Kidney (tissue), 14 donors: ENCODE data around the gene TTC33. TPM values are rescaled to one million over a fixed set of nuclear protein-coding genes. Genes with fewer than 3 reads are reported as not detected.

Experiments used
- DNase-seq, 5 donors: peaks; one replicate each; pipeline ENCODE4 v3.0.0-alpha.2; 2013 to 2020
- FAIRE-seq: peaks from 2 replicates; lab custom pipeline; 2012; peaks lifted over from hg19 to GRCh38; lab: Jason Lieb, UNC
- H3K27ac ChIP-seq, 2 donors: one replicate each; pipeline ENCODE4 v1.7.0; 2013; ENCODE audit warnings: low read depth in 2 of 2, low read length in 2 of 2, inconsistent platforms in 1 of 2
- H3K27me3 ChIP-seq: one replicate; pipeline ENCODE4 v1.7.1; 2013; ENCODE audit warnings: low read length, inconsistent platforms; ENCODE audit not compliant: control insufficient read depth, insufficient read depth
- H3K36me3 ChIP-seq, 3 donors: one replicate each; pipeline versions ENCODE4 v1.7.0 to v1.7.1; 2013; ENCODE audit warnings: low read length in 3 of 3, control low read depth in 1 of 3, inconsistent platforms in 1 of 3; ENCODE audit not compliant: insufficient read depth in 3 of 3, control insufficient read depth in 2 of 3
- H3K4me1 ChIP-seq, 3 donors: one replicate each; pipeline versions ENCODE4 v1.7.0 to v1.7.1; 2013; ENCODE audit warnings: low read length in 3 of 3, inconsistent platforms in 1 of 3, low read depth in 1 of 3; ENCODE audit not compliant: control insufficient read depth in 2 of 3, insufficient read depth in 2 of 3
- H3K4me3 ChIP-seq, 3 donors: one replicate each; pipeline versions ENCODE4 v1.7.0 to v1.8.1; 2013; ENCODE audit warnings: low read length in 3 of 3, control low read depth in 1 of 3, inconsistent platforms in 1 of 3
- H3K9ac ChIP-seq, 3 donors: one replicate each; pipeline versions ENCODE4 v1.7.0 to v1.7.1; 2013; ENCODE audit warnings: low read length in 3 of 3, control low read depth in 1 of 3, inconsistent platforms in 1 of 3
- H3K9me3 ChIP-seq, 3 donors: one replicate each; pipeline versions ENCODE4 v1.7.0 to v1.7.1; 2013; ENCODE audit warnings: low read length in 3 of 3, control low read depth in 1 of 3, inconsistent platforms in 1 of 3; ENCODE audit not compliant: control insufficient read depth in 2 of 3, insufficient read depth in 1 of 3
- CTCF ChIP-seq: IDR thresholded peaks from 3 replicates; pipeline ENCODE4 v1.5.1; 2012; ENCODE audit warnings: mild to moderate bottlenecking, moderate library complexity, borderline replicate concordance; ENCODE audit not compliant: insufficient read depth; ENCODE audit errors: extremely low read depth
- intact Hi-C: fragments of 100-400 bp; cut with DNase I; formaldehyde crosslinking; loops from one replicate; pipeline ENCODE4 v1.11.1; 2022
- polyA plus RNA-seq: library from polyadenylated mRNA; stranded (reverse); fragments of 350-450 nt; fragmentation: Illumina TruSeq; extraction: RNeasy Lipid Tissue Mini Kit (QIAGEN cat#74804); gene quantifications from one replicate; pipeline ENCODE4 v1.2.3, GENCODE V29; 2014; ENCODE audit warnings: low read depth, low replicate concordance; ENCODE audit not compliant: insufficient read depth
- total RNA-seq: library from RNA; stranded (reverse); fragmentation: NEBNext Ultra II Directional; extraction: Animal tissue kit (Norgen Biotek cat#: 25700); gene quantifications from one replicate; pipeline ENCODE4 v1.2.1, GENCODE V29; 2021
- donor health status: control.
- donor health status: control.
- donor health status: control.
- donor health status: control.
- donor health status: control.
- donor health status: DM: yes; HTN: yes; CAD: no.
- donor health status: Normal renal cell carcinoma (clear cell type).

Gene TTC33
- total and polyA plus RNA-seq, 2 donors from 2014 or later: 7.1 to 20.1 TPM

DNA sequence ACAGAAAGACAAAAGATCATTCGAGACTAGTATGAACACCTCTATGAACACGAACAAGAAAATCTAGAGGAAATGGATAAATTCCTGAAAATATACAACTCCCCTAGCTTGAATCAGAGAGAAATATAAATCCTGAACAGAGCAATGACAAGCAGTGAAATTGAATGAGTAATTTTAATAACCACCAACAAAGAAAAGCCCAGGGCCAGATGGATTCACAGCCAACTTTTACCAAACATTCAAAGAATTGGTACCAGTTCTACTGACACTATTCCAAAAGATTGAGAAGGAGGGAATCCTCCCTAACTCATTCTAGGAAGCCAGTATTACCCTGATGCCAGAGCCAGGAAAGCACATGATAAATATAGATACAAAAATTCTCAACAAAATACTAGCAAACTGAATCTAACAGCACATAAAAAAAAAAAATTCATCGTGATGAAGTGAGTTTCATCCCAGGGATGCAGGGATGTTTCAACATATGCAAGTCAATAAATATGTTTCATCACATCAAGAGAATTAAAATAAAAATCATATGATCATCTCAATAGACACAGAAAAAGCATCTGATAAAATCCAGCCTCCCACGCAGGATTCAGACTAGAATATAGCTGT is 101.3 kb downstream of the TTC33 start:
- intact Hi-C loops: no loop called here
- Histone ChIP-seq H3K9me3 (no peaks in the 10 kb centered on the region), H3K4me3 (no peak overlapping the region), H3K27ac (no peak overlapping the region), H3K27me3 (no peaks in the 10 kb centered on the region), H3K9ac (no peak overlapping the region), H3K4me1 (no peaks in the 10 kb centered on the region), H3K36me3 (no peaks in the 10 kb centered on the region)
- TF ChIP-seq CTCF: no peak
- FAIRE-seq (no peak), DNase-seq (no peak)

- H3K27me3 ChIP-seq: no peaks in the 10 kb centered on the region
- no peak overlapping the region for H3K27ac ChIP-seq
- no peaks in the 10 kb centered on the region for H3K4me1 ChIP-seq
- no peak overlapping the region for H3K9ac ChIP-seq
- no peaks in the 10 kb centered on the region for H3K36me3 ChIP-seq
- no peak for FAIRE-seq
- no peaks in the 10 kb centered on the region for H3K9me3 ChIP-seq
- TF ChIP-seq CTCF: no peak
- intact Hi-C loops: no loop called here
- no peak overlapping the region for H3K4me3 ChIP-seq
- peak in 4 of 5 donors; percentile 48 to 74 (median 60) for DNase-seq
These were observed 102.3 kb downstream of the TTC33 start for GRCh38 chr5:40653221-40654022.

- no peak overlapping the region for H3K4me3 ChIP-seq
- FAIRE-seq (no peak), DNase-seq (no peak)
- no peaks in the 10 kb centered on the region for H3K27me3 ChIP-seq
- H3K9me3 ChIP-seq: no peaks in the 10 kb centered on the region
- no peak overlapping the region for H3K9ac ChIP-seq
- no peaks in the 10 kb centered on the region for H3K4me1 ChIP-seq
- intact Hi-C loops: no loop called here
- TF ChIP-seq CTCF: no peak
- H3K36me3 ChIP-seq: no peaks in the 10 kb centered on the region
- no peak overlapping the region for H3K27ac ChIP-seq
These were observed 103.1 kb downstream of the TTC33 start for GRCh38 chr5:40652441-40653220.
